Measurements from ENCODE around the gene IAH1. TPM values are rescaled to one million over a fixed set of nuclear protein-coding genes. Genes with fewer than 3 reads are reported as not detected.

IAH1 gene
- total and polyA plus RNA-seq, 10 of the 15 experiments (the other 5 are each of a cell fraction or from before 2014, with no cell fraction given) = 57.4 to 125 (median 75.8) TPM

DNA sequence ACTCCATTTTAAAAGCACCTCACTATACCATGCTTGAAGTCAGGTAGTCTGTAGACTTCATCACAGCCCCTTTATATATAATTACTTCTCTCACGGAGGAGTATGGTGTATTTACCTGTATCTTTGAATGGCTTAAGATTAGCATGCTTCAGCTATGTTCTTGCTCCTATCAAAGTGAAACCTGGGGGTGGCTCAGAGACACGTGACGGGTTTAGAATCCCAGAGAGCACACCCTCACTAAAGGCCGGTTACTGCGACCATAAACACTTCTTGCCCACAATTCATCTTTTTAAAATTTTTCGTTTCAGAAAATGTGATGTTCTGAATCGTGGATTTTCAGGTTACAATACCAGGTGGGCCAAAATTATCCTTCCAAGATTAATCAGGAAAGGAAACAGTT is 3.6 kb downstream of the IAH1 start:
- ChIA-PET POLR2A (interaction anchor here (0.6 to 1.3 kb wide), 2 partner anchors 54 to 78 kb away, joined by 3 to 5 read pairs; no protein-coding TSS in a partner anchor), CTCF (interaction anchor here (0.6 to 1.2 kb wide), 2 partner anchors 59 to 78 kb away, joined by 3 to 5 read pairs; partner anchors contain the start of gene ADAM17), SMC1A (ENCODE audit: uncharacterized antibody, unreplicated experiment) (interaction anchor here (1.0 kb wide), 1 partner anchor 81 kb away, joined by 3 read pairs; no protein-coding TSS in a partner anchor), RAD21 (ENCODE audit: unreplicated experiment) (interaction anchor here (0.6 kb wide), 2 partner anchors 74 to 105 kb away, joined by 3 read pairs; no protein-coding TSS in a partner anchor)
- in situ Hi-C loops (cut with MboI) = no loop called here
- peaks cover 23% of the 10 kb centered on the region for H3K79me2 ChIP-seq (ENCODE audit: control insufficient read depth, insufficient read depth, low read length)
- WGBS (ENCODE audit: insufficient coverage, insufficient replicate concordance, low lambda C conversion rate, missing lambda C conversion rate) = 57% methylated on average over 7 of the region's 7 CpGs
- no peak overlapping the region for H2AFZ ChIP-seq (ENCODE audit: control insufficient read depth, low read depth, low read length)
- no peak for FAIRE-seq
- peaks cover 5 to 31% of the 10 kb centered on the region in 2 experiments for H3K36me3 ChIP-seq (ENCODE audit: control insufficient read depth in 2 of 2, insufficient read depth in 2 of 2, low read length in 1 of 2)
- no peak overlapping the region for H3K27ac ChIP-seq (ENCODE audit: control insufficient read depth, insufficient read depth)
- no peak for DNase-seq (ENCODE audit: low read depth, low spot score)
- peaks cover 18% of the 10 kb centered on the region; the same call in 1 of the 2 replicates for H3K4me1 ChIP-seq (ENCODE audit: control insufficient read depth, insufficient read depth, low read length)
- no peak for TF ChIP-seq RFX5 (IDR thresholded peaks at IDR 0.05; ENCODE audit: low read depth, low read length)
- TF ChIP-seq, protein P1, sequence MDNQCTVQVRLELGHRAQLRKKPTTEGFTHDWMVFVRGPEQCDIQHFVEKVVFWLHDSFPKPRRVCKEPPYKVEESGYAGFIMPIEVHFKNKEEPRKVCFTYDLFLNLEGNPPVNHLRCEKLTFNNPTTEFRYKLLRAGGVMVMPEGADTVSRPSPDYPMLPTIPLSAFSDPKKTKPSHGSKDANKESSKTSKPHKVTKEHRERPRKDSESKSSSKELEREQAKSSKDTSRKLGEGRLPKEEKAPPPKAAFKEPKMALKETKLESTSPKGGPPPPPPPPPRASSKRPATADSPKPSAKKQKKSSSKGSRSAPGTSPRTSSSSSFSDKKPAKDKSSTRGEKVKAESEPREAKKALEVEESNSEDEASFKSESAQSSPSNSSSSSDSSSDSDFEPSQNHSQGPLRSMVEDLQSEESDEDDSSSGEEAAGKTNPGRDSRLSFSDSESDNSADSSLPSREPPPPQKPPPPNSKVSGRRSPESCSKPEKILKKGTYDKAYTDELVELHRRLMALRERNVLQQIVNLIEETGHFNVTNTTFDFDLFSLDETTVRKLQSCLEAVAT (IDR thresholded peaks at IDR 0.05) = no peak
- TF ChIP-seq RAD51 (IDR thresholded peaks at IDR 0.05) = peak; percentile 87
- 0 out of 2 replicates have a peak, but pooled peaks have one; percentile 32 for TF ChIP-seq MXI1 (IDR thresholded peaks at IDR 0.05; ENCODE audit: low read depth, low read length)
- TF ChIP-seq, protein P2, sequence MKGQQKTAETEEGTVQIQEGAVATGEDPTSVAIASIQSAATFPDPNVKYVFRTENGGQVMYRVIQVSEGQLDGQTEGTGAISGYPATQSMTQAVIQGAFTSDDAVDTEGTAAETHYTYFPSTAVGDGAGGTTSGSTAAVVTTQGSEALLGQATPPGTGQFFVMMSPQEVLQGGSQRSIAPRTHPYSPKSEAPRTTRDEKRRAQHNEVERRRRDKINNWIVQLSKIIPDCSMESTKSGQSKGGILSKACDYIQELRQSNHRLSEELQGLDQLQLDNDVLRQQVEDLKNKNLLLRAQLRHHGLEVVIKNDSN (IDR thresholded peaks at IDR 0.05; ENCODE audit: borderline replicate concordance, extremely low read length, insufficient read depth, low read depth, low read length) = peak; percentile 12
- TF ChIP-seq, protein P3, sequence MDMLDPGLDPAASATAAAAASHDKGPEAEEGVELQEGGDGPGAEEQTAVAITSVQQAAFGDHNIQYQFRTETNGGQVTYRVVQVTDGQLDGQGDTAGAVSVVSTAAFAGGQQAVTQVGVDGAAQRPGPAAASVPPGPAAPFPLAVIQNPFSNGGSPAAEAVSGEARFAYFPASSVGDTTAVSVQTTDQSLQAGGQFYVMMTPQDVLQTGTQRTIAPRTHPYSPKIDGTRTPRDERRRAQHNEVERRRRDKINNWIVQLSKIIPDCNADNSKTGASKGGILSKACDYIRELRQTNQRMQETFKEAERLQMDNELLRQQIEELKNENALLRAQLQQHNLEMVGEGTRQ (IDR thresholded peaks at IDR 0.05; ENCODE audit: borderline replicate concordance, low read depth, low read length) = peak; percentile 53
- TF ChIP-seq BHLHE40 (IDR thresholded peaks at IDR 0.05; ENCODE audit: borderline replicate concordance in 1 of 2, low read depth in 2 of 2, low read length in 1 of 2) = peak; percentile 63 to 75; a peak in 3 of 4 replicates
- H3K4me2 ChIP-seq (ENCODE audit: control insufficient read depth, insufficient read depth) = 0 out of 2 replicates have a peak overlapping the region, but pooled peaks have one; percentile 27
- H3K9me3 ChIP-seq (replicated peaks; ENCODE audit: control insufficient read depth, insufficient read depth, low read length) = no peaks in the 10 kb centered on the region; the same call in 1 of the 3 replicates
- intact Hi-C loops (cut with micrococcal nuclease; ENCODE audit: unreplicated experiment) = no loop called here
- H3K9ac ChIP-seq (ENCODE audit: control insufficient read depth, insufficient read depth, low read length) = no peak overlapping the region
- no peak overlapping the region for H3K4me3 ChIP-seq
- H4K20me1 ChIP-seq (ENCODE audit: control insufficient read depth, insufficient read depth) = no peaks in the 10 kb centered on the region
- no TSS peak for BruUV-seq (replicated peaks)
- no peaks in the 10 kb centered on the region for H3K27me3 ChIP-seq (replicated peaks in 1 of 2; ENCODE audit: control insufficient read depth in 2 of 2, insufficient read depth in 2 of 2, low read length in 1 of 2)
- peak; percentile 12; the same call in 1 of the 3 replicates for ATAC-seq

All from GM12878 (cell line).